Measurements from ENCODE around the gene PKD1.
"Not testable (repeated sequence)": the region's sequence is repeated elsewhere in the genome, so short reads cannot be mapped to it uniquely, and the experiment has no call there.

DNA sequence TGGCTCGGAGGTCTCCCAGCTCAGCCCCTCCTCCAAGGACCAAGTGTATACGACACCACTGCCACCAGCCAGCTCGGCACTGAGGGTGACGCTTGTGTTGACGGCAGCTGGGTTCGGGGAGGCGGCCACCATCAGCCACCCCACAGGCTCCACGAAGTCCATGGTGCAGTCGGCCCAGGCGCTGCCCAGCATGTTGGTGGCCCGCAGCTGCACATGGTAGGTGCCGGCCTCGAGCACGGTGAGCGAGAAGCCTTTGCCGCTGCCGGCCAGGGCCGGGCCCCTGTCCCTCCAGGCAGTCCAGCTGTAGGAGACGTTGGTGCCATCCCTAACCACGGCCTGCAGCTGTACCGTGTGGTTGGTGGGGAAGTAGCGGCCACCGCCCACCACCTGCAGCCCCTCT lies 25.8 kb downstream of the PKD1 start:
- TF ChIP-seq, protein P1, sequence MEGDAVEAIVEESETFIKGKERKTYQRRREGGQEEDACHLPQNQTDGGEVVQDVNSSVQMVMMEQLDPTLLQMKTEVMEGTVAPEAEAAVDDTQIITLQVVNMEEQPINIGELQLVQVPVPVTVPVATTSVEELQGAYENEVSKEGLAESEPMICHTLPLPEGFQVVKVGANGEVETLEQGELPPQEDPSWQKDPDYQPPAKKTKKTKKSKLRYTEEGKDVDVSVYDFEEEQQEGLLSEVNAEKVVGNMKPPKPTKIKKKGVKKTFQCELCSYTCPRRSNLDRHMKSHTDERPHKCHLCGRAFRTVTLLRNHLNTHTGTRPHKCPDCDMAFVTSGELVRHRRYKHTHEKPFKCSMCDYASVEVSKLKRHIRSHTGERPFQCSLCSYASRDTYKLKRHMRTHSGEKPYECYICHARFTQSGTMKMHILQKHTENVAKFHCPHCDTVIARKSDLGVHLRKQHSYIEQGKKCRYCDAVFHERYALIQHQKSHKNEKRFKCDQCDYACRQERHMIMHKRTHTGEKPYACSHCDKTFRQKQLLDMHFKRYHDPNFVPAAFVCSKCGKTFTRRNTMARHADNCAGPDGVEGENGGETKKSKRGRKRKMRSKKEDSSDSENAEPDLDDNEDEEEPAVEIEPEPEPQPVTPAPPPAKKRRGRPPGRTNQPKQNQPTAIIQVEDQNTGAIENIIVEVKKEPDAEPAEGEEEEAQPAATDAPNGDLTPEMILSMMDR (conservative IDR thresholded peaks at IDR 0.05): not testable (repeated sequence)
- not testable (repeated sequence) for TF ChIP-seq EZH2 (IDR thresholded peaks at IDR 0.05; ENCODE audit: low read depth)
